ENCODE measurements around the gene GPR3. TPM values are rescaled to one million over a fixed set of nuclear protein-coding genes. Genes with fewer than 3 reads are reported as not detected.
A peak's percentile ranks its signal among the peaks of the same experiment; 100 is the strongest.

GPR3 gene
- total RNA-seq, 1 experiment from 2014 or later: 1.3 TPM

DNA sequence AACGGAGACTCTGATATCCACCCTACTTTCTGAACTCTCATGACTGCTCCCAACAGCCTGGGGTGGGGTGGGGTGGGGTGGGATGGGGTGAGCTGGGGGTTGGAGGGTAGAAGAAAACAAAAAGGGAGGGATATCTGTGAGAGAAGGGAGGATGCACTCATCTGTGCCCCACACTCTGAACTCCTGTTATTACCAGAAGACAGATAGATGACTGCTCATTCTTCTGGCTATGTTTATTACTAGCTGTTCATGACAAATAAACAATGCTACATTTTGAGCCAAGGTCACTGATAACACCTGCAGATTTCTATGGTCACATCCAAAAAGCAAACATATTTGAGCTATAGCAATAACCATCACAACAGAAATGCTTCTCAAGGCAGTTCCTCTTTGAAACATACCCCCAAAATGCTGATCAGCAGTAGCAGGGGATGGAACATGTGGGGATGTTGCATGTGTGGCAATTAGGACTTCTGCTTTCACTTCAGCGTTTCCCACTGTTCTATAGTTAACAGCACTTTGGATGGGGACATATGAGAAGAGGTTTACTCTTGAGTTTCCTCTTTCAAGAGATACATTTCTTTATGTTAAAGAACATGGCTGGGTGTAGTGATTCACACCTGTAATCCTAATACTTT lies 43.3 kb downstream of the GPR3 start:
- CTCF ChIA-PET: interaction anchor here (1.1 to 1.4 kb wide), 4 partner anchors 20 to 133 kb away, joined by 4 to 15 read pairs (median 6); partner anchors contain the start of gene WASF2
- no peak for DNase-seq
- no peaks in the 10 kb centered on the region for H3K36me3 Mint-ChIP-seq (ENCODE audit: insufficient read depth, unreplicated experiment)
- H3K4me3 Mint-ChIP-seq (ENCODE audit: low read depth, unreplicated experiment): peak overlapping the region; percentile 30
- intact Hi-C loops (cut with micrococcal nuclease; ENCODE audit: unreplicated experiment): no loop called here
- no TSS peak for BruUV-seq (replicated peaks)
- no peaks in the 10 kb centered on the region for H3K9me3 Mint-ChIP-seq (ENCODE audit: low read depth, unreplicated experiment)
- H3K27me3 Mint-ChIP-seq (ENCODE audit: unreplicated experiment): no peaks in the 10 kb centered on the region
- TF ChIP-seq, protein P1, sequence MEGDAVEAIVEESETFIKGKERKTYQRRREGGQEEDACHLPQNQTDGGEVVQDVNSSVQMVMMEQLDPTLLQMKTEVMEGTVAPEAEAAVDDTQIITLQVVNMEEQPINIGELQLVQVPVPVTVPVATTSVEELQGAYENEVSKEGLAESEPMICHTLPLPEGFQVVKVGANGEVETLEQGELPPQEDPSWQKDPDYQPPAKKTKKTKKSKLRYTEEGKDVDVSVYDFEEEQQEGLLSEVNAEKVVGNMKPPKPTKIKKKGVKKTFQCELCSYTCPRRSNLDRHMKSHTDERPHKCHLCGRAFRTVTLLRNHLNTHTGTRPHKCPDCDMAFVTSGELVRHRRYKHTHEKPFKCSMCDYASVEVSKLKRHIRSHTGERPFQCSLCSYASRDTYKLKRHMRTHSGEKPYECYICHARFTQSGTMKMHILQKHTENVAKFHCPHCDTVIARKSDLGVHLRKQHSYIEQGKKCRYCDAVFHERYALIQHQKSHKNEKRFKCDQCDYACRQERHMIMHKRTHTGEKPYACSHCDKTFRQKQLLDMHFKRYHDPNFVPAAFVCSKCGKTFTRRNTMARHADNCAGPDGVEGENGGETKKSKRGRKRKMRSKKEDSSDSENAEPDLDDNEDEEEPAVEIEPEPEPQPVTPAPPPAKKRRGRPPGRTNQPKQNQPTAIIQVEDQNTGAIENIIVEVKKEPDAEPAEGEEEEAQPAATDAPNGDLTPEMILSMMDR (IDR thresholded peaks at IDR 0.05; ENCODE audit: unreplicated experiment): no peak
- H3K27ac Mint-ChIP-seq (ENCODE audit: unreplicated experiment): peak overlapping the region; percentile 71
- H3K4me1 Mint-ChIP-seq (ENCODE audit: low read depth, unreplicated experiment): peaks cover 24% of the 10 kb centered on the region

DNA sequence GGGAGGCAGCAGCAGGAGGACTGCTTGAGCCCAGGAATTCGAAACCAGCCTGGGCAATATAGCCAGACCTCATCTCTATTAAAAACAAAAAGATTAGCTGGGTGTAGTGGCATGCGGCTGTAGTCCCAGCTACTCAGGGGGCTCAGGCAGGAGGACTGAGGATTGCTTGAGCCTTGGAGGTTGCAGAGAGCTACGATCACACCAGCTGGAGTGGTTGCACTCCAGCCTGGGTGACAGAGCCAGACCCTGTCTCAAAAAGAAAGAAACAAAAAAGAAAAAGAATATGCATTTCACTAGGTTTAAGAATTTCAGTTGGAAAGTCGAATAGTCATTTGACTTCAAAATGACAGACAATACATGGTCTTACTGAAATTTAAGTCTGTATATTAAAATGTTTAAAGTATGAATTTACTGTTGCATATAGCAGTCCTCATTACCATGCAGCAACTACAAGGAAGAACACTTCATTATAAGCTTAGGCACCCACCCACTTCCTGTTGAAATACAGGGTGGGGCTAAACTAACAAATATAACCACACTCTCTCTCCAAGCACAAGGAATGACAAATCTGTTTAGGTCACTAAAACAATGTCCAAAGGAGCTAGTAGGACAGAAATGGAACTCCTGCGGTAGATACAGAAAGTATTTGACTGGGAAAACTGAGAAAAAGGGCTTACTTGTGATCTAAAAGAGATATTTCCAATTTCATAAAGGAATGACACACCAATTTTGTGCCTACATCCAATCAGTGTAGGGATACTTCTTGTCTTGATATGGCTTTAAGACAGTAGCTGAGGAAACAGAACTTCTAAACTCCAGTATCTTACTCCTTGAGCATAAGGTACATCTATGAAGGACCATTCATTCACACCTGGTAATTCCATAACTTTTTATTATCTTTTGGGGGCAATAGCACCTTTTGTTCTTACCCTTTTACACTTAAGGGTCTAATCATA lies 44.1 kb downstream of the GPR3 start:
- Mint-ChIP-seq H3K4me1 (ENCODE audit: low read depth, unreplicated experiment) (peaks cover 24% of the 10 kb centered on the region), H3K27ac (ENCODE audit: unreplicated experiment) (peak overlapping the region; percentile 71), H3K36me3 (ENCODE audit: insufficient read depth, unreplicated experiment) (no peaks in the 10 kb centered on the region), H3K4me3 (ENCODE audit: low read depth, unreplicated experiment) (peak overlapping the region; percentile 30), H3K27me3 (ENCODE audit: unreplicated experiment) (no peaks in the 10 kb centered on the region), H3K9me3 (ENCODE audit: low read depth, unreplicated experiment) (no peaks in the 10 kb centered on the region)
- TSS peak; percentile 89 for BruUV-seq (replicated peaks)
- intact Hi-C loops (cut with micrococcal nuclease; ENCODE audit: unreplicated experiment): no loop called here
- TF ChIP-seq, protein P1 (IDR thresholded peaks at IDR 0.05; ENCODE audit: unreplicated experiment): no peak
- DNase-seq: peak; percentile 33
- CTCF ChIA-PET: interaction anchor here (0.5 to 1.4 kb wide), 8 partner anchors 19 to 289 kb away, joined by 3 to 15 read pairs (median 4); partner anchors contain the start of genes FAM76A and WASF2

DNA sequence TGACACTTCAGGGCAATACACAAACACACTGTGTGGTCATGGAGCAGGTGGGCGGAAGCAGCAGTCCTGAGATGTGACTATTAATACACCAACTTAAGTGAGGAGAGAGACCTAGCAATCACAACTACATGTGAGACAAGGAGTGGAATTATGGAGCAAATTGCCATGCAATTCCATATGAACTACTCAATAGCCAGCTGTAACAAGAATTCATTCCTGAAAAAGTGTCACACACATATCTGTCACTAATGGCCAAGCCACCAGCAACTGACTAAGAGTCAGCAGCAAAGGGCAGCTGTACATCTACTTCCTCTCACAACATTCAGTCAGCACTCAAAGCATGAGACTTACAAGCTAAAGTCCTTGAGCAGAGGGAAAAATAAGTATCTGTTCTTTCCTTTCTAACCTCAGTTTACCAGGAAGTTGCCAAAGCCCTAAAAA lies 46.2 kb downstream of the GPR3 start:
- CTCF ChIA-PET: interaction anchor here (0.5 kb wide), 1 partner anchor 67 kb away, joined by 4 read pairs; no protein-coding TSS in a partner anchor
- no peak overlapping the region for H3K27ac Mint-ChIP-seq (ENCODE audit: unreplicated experiment)

DNA sequence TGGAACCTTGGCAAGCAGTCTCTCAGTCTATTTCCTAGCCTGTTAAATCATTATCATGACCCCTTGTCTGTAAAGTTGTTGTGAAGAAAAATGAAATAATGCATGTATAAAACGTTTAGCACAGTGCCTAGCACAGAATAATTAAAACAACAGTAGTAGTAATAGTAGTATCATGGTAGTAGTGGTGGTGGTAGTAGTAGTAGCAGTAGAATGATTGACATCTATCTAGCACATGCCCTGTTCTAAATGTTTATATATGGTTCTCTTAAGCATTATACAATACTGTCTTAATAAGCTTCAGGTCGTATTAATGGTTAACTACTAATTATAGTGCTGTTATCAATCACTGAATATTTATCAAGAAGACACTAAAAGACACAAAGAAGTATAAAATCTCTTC lies 46.7 kb downstream of the GPR3 start:
- BruUV-seq (replicated peaks): no TSS peak
- CTCF ChIA-PET: interaction anchor here (0.5 to 0.8 kb wide), 2 partner anchors 67 to 131 kb away, joined by 3 to 4 read pairs; no protein-coding TSS in a partner anchor
- no peak for DNase-seq
- Mint-ChIP-seq H3K9me3 (ENCODE audit: low read depth, unreplicated experiment) (no peaks in the 10 kb centered on the region), H3K36me3 (ENCODE audit: insufficient read depth, unreplicated experiment) (no peaks in the 10 kb centered on the region), H3K4me1 (ENCODE audit: low read depth, unreplicated experiment) (peaks cover 24% of the 10 kb centered on the region), H3K4me3 (ENCODE audit: low read depth, unreplicated experiment) (no peak overlapping the region), H3K27me3 (ENCODE audit: unreplicated experiment) (no peaks in the 10 kb centered on the region), H3K27ac (ENCODE audit: unreplicated experiment) (no peak overlapping the region)
- TF ChIP-seq, protein P1 (IDR thresholded peaks at IDR 0.05; ENCODE audit: unreplicated experiment): no peak
- intact Hi-C loops (cut with micrococcal nuclease; ENCODE audit: unreplicated experiment): no loop called here

More for the DNA sequence above, 46.2 kb downstream of the GPR3 start:
- BruUV-seq (replicated peaks): no TSS peak
- TF ChIP-seq, protein P1 (IDR thresholded peaks at IDR 0.05; ENCODE audit: unreplicated experiment): no peak
- Mint-ChIP-seq H3K36me3 (ENCODE audit: insufficient read depth, unreplicated experiment) (no peaks in the 10 kb centered on the region), H3K4me1 (ENCODE audit: low read depth, unreplicated experiment) (peaks cover 24% of the 10 kb centered on the region), H3K27me3 (ENCODE audit: unreplicated experiment) (no peaks in the 10 kb centered on the region), H3K9me3 (ENCODE audit: low read depth, unreplicated experiment) (no peaks in the 10 kb centered on the region), H3K4me3 (ENCODE audit: low read depth, unreplicated experiment) (no peak overlapping the region)
- DNase-seq: no peak
- intact Hi-C loops (cut with micrococcal nuclease; ENCODE audit: unreplicated experiment): no loop called here

All from Calu3 (cell line).